T-helper 9 cell (primary cell): ENCODE data around the gene XRCC1.
A peak's percentile ranks its signal among the peaks of the same experiment; 100 is the strongest.
"Not testable (repeated sequence)": the region's sequence is repeated elsewhere in the genome, so short reads cannot be mapped to it uniquely, and the experiment has no call there.

Source experiments
- DNase-seq: peaks from one replicate; pipeline ENCODE4 v3.0.0-alpha.2; 2020

Gene XRCC1

GRCh38 chr19:43574424-43575155 lies 737 bp downstream of the XRCC1 start:
- no peak for DNase-seq

GRCh38 chr19:43572171-43572588 lies 3.1 kb downstream of the XRCC1 start:
- DNase-seq: no peak

- DNase-seq: no peak
These were observed 5.0 kb downstream of the XRCC1 start for GRCh38 chr19:43570174-43570791.

DNA sequence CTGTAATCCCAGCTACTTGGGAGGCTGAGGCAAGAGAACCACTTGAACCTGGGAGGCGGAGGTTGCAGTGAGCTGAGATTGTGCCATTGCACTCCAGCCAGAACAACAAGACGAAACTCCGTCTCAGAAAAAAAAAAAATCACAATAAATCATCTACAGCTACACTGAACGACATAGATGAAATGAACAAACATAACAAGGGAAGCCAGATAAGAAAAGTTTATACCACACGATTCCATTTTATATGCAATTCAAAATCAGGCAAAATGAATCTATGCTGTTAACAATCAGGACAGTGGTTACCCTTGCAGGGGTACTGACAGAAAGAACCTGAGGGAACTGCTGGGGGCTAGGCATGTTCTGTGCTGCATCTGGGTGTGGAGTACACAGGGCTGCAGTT lies 5.7 kb downstream of the XRCC1 start:
- no peak for DNase-seq

GRCh38 chr19:43564800-43565199 lies 10.5 kb downstream of the XRCC1 start:
- DNase-seq: no peak

DNA sequence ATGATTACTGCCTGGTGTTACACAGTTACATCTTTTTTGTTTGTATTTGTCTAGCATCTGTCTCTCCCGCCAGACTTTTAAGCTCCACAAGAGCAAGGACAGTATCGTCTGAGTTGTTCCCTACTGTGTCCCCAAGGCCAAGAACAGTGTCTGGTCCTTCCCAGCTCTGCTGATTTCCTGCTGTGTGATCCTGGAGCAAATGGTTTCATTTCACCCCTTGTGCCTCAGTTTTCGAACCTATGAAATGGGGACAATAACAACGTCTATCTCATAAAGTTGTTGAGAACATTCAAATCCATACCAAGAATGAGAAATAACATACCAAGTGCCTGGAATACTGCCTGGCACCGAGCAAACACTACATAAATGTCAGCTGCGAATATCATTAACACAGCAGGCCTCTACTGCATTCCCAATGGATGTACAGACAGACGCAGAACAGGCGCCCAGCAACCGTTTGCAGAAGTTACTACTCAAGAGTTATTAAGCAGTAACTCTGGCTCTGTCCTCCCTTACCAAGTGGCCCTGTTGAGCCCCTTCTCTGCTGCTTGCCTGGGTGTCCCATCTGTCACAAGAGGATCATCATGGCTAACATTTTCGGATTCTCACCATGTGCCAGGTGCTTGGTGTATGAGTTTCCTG lies 11.4 kb downstream of the XRCC1 start:
- DNase-seq: no peak

GRCh38 chr19:43562698-43563241 lies 12.6 kb downstream of the XRCC1 start:
- peak; percentile 55 for DNase-seq

- DNase-seq: no peak
These were observed 13.1 kb downstream of the XRCC1 start for GRCh38 chr19:43562226-43562697.

- DNase-seq: no peak
These were observed 14.0 kb downstream of the XRCC1 start for GRCh38 chr19:43561139-43561970.

- DNase-seq: no peak
These were observed 14.6 kb downstream of the XRCC1 start for GRCh38 chr19:43560687-43561086.

- peak; percentile 80 for DNase-seq
These were observed 20.0 kb downstream of the XRCC1 start for GRCh38 chr19:43555185-43555770.

GRCh38 chr19:43554317-43554895 lies 20.9 kb downstream of the XRCC1 start:
- DNase-seq: no peak

DNA sequence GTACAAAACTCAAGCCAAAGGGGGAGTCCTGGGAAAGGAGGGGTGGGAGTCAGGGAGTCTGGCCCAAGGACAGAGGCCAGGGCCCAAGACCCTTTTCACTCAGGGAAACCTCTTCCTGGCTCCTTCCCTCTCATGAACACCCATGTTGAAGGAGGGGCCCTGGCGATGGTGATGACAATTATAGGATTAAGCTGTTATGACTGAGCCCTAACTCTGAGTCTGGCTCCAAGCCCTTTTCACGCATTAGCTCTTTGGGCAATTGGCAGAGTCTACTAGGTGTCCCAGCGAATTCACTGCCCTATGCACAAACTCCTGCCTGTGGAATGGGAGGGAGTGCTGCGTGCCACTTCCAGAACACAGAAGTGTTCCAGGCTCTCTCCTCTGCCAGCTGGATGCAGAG lies 21.7 kb downstream of the XRCC1 start:
- no peak for DNase-seq

DNA sequence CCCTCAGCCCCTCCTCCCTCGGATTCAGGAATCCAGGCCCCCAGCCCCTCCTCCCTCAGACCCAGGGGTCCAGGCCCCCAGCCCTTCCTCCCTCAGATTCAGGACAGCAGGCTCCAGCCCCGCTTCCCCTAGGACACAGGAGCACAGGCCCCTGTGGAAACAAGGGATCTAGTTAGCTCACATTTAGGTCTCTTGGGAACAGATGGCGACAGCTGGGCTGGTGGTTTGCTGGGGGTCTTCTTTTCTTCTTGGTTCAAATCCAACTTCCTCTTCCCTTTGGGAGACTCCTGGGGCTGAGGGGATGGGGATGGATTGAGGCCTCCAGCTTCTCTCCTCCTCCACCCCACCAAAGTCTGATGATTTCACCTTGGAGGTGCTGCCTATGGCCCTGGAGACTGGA lies 22.7 kb downstream of the XRCC1 start:
- DNase-seq: no peak

DNA sequence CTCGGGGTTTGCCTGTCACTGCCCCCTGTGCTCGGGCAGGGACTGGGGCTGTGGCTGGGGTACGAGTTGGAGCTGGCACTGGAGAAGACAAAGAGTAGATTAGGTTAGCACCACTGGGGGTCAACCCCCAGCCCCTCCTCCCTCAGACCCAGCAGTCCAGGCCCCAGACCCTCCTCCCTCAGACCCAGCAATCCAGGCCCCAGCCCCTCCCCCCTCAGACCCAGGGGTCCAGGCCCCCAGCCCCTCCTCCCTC lies 23.2 kb downstream of the XRCC1 start:
- DNase-seq: no peak

DNA sequence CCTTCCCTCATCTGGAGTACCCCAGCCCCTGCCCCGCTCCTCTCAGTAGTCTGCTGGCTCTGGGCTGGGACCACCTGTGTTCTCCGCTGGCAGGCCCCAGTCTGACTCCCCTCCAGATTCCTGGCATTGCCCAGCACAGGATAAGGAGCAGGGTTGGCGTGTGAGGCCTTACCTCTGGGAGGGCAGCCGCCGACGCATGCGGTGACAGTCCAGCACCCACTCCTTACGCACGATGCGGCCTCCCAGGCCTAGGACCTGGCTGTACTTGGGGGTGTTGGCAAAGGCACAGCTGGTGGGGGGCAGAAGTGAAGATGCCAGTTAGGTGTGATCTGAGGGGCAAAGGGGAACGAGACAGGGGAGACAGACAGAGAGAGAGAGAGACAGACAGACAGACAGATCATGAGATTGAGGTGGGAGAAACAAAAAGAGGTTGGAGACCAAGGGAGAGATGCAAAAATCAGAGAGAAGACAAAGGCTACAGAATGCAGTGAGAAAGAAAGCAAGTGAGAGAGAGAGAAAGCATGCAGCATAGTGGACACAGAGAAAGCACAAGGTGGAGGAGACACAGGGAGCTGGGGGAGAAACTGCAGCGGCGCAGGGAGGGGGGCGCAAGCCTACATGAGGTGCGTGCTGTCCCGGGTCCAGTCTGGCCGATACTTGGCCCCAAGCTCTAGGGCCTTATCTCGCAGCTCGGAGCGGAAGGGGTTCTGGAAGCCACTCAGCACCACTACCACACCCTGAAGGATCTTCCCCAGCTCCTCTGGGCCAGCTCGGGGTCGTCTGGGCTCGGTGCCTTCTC lies 23.7 kb downstream of the XRCC1 start:
- no peak for DNase-seq

DNA sequence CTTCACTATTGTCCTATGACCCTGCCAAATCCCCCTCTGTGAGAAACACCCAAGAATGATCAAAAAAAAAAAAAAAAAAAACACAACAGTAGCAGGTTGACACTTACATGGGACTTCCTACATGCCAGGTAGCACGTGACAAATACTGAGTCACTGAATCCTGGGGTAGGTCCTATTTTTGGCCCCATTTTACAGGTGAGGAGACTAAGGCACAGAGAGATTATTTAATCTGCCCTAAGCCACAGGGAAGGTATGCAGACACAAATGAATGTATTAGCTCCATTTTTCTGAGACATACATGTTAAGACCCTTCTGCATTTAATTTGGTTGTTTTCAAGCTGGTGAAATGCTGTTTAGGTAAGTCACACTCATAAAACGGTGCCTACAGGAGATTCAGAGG lies 26.6 kb downstream of the XRCC1 start:
- no peak for DNase-seq

DNA sequence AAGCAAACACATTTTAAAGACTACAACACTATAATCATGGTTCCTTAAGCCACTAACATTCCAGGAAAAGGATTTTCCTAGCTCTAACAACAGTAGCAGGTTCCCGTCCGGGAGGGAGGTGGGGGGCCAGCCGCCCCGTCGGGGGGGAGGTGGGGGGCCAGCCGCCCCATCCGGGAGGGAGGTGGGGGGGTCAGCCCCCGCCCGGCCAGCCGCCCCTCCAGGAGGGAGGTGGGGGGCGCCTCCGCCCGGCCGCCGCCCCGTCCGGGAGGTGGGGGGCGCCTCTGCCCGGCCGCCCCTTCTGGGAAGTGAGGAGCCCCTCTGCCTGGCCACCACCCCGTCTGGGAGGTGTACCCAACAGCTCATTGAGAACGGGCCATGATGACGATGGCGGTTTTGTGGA lies 27.4 kb downstream of the XRCC1 start:
- not testable (repeated sequence) for DNase-seq

DNA sequence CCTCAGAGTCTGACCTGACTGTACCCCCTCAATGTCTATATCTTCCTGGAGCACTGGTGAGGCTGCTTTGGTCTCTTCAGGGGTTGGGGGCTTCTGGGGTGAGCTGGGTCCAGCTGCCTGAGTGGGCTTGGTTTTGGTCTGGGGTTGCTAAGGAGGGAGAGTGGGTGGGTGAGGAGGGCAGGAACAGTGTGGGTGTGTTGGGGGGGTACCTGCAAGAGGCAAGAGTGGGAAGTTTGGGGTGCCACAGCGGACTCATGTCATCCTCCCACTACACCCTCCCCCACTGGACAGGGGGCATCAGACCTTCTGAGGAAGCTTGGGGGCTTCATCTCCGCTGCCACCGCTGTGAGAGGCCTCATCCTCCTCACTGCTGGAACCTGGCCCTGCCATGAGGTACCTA lies 28.7 kb downstream of the XRCC1 start:
- no peak for DNase-seq

DNA sequence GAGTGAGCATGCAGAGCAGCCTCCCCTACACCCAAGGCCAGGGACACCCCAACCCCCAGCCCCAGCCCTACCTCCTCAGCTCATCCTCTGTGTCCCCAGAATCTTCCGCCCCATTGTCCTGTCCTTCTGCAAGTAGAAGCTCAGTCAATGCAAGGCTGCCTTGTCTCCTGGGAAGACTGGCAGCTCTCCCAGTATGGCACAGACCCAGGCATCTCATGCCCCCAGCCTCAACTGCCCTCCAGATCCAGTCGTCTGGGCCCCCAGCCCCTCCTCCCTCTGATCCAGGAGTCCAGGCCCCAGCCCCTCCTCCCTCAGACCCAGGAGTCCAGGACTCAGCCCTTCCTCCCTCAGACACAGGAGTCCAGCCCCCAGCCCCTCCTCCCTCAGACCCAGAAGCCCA lies 29.3 kb downstream of the XRCC1 start:
- DNase-seq: no peak

- no peak for DNase-seq
These were observed 30.1 kb downstream of the XRCC1 start for GRCh38 chr19:43545276-43545675.

GRCh38 chr19:43544077-43544476 lies 31.2 kb downstream of the XRCC1 start:
- DNase-seq: no peak
